TTC549 (cell line): ENCODE data around the gene GPR135.

Experiments
- FAIRE-seq: peaks from 2 replicates; lab custom pipeline; 2012; peaks lifted over from hg19 to GRCh38; lab: Jason Lieb, UNC

Gene GPR135, protein sequence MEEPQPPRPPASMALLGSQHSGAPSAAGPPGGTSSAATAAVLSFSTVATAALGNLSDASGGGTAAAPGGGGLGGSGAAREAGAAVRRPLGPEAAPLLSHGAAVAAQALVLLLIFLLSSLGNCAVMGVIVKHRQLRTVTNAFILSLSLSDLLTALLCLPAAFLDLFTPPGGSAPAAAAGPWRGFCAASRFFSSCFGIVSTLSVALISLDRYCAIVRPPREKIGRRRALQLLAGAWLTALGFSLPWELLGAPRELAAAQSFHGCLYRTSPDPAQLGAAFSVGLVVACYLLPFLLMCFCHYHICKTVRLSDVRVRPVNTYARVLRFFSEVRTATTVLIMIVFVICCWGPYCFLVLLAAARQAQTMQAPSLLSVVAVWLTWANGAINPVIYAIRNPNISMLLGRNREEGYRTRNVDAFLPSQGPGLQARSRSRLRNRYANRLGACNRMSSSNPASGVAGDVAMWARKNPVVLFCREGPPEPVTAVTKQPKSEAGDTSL

DNA sequence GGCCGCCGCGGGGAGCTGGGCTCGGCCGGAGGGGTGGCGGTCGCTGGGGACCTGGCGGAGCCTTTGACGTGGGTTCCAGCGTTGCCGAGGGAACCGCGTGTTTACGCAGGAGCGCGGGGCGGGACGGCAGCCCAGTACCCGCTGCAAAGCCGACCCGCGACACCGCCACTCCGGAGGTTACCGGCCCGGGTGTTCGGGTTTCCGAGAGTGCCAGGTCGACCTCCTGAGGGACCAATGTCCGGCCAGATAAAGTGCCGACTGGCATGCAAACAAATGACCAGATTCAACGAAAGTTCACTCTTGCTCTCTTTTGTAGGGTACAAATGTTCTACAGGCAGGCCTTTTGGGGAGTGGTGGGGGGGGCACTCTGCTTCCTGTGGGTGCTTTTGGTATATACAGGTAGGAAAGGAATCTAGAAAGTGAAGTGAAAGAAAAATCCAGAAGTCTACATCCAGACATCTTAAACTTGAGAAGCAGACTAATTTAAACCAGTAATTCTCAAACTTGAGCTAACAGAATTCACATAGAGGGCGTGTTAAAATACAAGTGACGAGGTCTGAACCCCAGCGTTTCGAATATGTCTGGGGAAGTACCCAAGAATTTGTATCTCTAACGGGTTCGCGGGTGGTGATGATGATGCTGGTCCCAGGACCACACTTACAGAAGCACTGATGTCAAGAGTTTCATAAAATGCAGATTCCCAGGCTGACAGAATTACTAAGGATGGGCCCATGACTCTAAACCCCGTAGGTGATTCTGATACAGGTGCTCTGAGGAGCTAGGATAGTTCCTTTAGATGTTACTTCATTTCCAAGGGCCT is at the start of gene GPR135:
TSS of gene GPR135 (minus strand) at position 65 of the 820 bp plus-strand sequence. CDS start 154 bp downstream, outside the sequence.
- no peak for FAIRE-seq

DNA sequence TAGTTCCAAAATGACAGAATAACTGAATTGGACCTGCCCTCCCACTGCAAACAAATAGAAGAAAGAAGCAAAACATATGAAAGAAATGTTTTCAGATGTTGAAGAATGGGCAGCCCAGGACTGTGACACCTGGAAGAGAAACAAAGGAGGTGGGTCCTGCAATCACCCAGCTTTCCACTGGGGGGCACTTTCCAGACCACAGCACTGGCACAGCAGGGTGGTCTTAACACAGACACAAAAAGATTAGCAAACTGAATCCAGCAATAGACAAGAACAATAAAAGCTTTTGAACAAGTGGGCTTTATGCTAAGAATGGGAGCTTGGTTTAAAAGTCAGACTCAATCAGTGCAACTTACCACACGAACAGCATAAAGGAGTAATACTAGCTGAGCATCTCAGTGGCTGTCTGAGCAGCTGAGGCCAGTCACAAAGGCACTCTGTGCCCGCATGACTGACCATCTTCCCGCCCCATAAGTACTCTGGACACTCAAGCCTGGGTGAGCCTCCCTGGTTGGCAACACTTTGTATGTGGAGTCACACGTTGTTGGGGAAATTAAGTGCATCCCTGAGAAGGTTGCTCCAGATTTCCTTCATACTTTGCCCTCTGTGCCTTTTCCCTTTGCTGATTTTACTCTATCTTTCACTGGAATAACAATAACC is 46.9 kb upstream of the GPR135 start:
- FAIRE-seq, result no peak

GRCh38 chr14:59510966-59511365 is 45.8 kb upstream of the GPR135 start:
- FAIRE-seq, result no peak

GRCh38 chr14:59510001-59510400 is 44.8 kb upstream of the GPR135 start:
- FAIRE-seq, result no peak

GRCh38 chr14:59509101-59509500 is 43.9 kb upstream of the GPR135 start:
- no peak for FAIRE-seq

- FAIRE-seq, result no peak
Observed at GRCh38 chr14:59507752-59508103, 42.5 kb upstream of the GPR135 start.

- FAIRE-seq, result no peak
Observed at GRCh38 chr14:59507063-59507751, 42.0 kb upstream of the GPR135 start.

DNA sequence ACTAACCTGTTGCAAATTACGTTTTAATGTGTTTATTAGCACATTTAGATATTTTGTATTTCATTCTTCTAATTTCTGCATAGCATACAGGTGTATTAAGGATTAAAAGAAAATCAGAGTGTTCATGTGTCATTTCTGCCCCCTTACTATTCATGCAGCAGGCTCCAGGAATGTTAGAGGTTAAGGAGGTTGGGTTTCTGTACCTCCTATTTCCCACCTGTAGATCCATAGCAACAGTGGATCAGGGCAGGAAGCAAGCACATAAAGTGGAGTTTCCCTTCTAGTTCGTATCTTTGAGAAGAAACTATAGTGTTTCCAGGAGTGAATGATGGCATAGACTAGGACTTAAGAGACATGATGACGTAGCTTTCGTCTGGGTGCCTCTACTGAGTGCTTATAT is 38.1 kb upstream of the GPR135 start:
- FAIRE-seq, result no peak

GRCh38 chr14:59500732-59501131 is 35.6 kb upstream of the GPR135 start:
- no peak for FAIRE-seq

DNA sequence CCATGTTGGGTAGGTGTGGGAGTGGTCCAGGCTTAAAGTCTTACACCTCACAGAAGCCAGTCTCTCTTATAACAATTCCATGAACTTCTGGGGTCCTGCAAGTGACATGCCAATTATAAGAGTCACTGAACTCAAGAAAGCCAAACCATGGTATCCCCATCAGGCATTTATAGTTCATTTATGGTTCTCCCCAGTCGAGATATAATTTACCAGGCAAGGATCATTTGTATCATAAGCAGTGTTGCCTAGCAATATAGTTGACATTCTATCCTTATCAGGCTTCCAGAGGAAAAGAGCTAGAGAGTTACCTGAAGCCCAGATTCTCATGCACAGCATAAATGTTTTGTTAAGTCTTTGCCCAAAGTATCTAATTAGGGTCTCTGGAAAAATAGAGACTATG is 27.2 kb upstream of the GPR135 start:
- no peak for FAIRE-seq

DNA sequence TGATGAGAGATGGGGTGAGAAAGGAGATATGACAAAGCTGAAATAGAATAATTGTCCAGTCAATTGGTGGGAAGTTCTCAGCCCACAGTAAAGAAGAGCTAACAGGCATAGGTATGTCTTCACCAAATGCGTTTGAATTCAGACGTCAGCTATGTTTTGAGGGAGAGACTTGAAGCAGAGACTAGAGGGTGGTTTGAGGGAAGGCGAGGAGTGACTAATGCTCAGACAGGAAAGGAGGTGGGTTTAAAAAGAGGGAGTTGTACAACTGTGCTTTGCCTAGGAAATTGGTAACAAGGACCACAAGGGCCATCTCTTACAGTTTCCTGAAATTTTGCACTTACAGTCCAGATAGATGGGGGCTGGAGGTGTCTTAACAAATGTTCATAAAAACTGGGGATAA is 25.6 kb upstream of the GPR135 start:
- FAIRE-seq, result no peak

GRCh38 chr14:59484639-59485175 is 19.5 kb upstream of the GPR135 start:
- FAIRE-seq, result no peak

DNA sequence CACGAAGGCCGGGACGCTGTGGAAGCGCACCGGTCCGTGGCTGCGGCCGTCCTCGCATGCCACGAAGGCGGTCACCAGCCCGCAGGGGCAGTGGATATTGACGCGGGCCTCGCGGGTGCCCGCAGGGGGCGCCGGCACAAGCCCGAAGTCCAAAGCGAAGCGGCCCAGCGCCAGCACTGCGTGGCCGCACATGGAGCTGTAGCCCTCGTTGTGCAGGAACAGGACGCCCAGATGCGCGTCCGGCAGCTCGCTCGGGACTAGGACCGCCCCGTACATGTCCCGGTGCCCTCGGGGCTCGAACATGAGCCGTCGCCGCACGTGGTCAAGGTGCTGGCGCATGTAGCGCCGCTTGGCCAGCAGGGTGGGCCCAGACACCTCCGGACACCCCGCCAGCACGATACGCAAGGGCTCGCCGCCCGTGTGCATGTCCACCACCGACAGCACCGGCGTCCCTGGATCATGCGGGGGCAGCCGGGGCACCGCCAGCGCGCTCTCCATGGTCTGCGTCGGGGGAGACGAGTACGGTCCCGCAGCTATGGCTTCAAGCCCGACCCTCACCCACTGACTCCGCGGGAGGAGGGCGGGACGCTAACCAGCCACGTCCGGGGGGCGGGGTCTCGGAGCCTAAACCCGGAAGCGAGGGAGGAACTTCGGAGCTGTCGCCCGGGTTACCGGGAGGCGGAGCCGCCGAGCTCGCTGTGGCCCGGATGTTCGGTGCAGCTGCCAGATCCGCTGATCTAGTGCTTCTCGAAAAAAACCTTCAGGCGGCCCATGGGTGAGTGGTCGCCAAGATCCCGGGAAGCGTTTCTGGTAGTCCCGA is 18.8 kb upstream of the GPR135 start, which contains the start of the genes JKAMP and L3HYPDH:
TSS of gene JKAMP (plus strand) at position 699 of the 820 bp plus-strand sequence. CDS start at position 772, 73 bp downstream.
TSS of gene L3HYPDH (minus strand) at position 590 of the 820 bp plus-strand sequence. CDS start at position 498, 92 bp downstream.
- peak; percentile 26 for FAIRE-seq

DNA sequence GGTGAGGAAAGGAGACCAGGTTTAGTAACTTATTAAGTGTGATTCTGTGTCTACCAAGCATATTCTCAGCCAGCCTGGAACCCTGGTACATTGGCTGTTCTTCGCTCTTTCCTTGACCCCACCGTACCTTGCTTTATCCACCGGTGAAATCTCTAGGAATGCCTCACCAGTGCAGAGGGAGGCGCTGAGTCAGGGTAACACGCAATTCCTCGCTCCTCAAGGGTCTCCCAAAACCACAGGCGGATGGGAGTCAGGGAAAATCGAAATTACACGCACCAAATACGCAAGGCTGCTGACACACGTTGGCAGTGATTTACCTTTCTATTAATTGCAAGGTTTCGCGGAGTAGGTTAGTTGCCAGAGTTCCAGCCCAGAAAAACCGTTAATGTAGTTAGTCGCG is 18.2 kb upstream of the GPR135 start:
- no peak for FAIRE-seq

DNA sequence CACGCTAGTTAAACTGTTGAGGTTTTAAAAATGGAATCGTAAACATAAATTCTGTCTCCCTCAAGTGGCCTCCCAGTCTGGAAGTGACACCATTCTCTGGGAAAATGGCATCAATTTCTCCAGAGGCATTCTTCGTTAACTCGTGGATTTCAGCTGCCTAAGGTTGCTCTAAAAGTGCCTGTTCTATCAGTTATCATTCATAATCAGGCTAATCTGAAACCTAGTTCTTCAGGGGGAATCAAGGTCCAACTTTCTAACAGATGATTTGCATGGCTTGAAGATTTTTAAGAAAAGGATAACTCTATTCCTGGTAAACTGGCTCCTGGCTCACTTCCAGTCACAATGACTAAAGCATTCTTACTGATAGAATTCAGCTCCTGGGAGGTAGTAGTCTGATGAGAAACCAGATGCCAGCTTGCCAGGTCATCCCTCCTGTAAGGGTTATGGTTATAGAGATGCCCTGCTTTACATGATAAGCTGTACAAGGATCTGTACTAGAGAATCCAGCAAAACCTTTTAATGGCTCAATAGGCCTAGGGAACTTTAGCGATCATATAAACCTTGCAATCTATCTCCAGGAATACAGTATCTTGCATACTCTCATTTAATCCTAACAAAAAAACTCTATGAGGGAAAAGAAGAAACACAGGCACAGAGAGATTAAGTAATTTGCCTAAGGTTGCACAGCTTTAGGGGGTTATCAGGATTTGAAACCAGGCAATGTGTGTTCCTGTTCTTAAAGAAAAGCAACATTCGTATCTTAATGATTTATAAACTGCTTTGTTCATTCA is 17.6 kb upstream of the GPR135 start:
- FAIRE-seq, result no peak

- FAIRE-seq, result no peak
Observed at GRCh38 chr14:59481871-59482540, 16.8 kb upstream of the GPR135 start.

- no peak for FAIRE-seq
Observed at GRCh38 chr14:59481407-59481806, 16.2 kb upstream of the GPR135 start.

DNA sequence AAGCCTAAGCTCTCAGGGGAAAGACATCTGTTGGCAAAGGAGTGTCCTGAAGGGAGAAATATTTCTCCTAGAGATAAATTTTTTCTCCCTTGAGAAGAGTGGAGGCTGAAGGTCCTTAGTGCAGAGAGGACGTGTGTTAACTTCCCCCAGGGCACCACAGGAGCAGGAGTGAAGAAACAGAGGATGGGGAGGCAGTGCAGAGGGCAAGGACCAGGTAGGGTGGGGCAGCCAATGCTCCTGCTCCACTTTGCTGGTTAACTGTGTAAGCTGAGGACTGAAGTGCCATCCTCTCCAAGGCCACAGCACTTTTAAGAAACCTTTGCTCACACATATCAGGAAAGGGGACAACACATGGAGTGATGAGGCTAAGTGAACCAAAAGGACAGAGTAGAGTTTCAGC is 15.0 kb upstream of the GPR135 start:
- FAIRE-seq, result no peak

GRCh38 chr14:59478540-59478939 is 13.4 kb upstream of the GPR135 start:
- no peak for FAIRE-seq
